Neural cell (in vitro differentiated cells): ENCODE results near the gene LAYN. TPM values are rescaled to one million over a fixed set of nuclear protein-coding genes. Genes with fewer than 3 reads are reported as not detected.

Experiments
- H2AFZ ChIP-seq: fragments of 200-600, 300-800 bp; sonication (generic), shearing (Covaris generic); 2 replicates; pipeline ENCODE4 v1.6.0; 2014; ENCODE audit warnings: low read depth, mild to moderate bottlenecking, antibody characterized with exemption, low read length, moderate library complexity
- H3F3A ChIP-seq: fragments of 200-600 bp; shearing (Covaris generic); 2 replicates; pipeline ENCODE4 v1.6.1; 2016; ENCODE audit warnings: mild to moderate bottlenecking, moderate library complexity, mixed read lengths, antibody characterized with exemption, low read length; ENCODE audit not compliant: insufficient read depth, poor library complexity, severe bottlenecking
- H3K27ac ChIP-seq: fragments of 200-600, 300-800 bp; sonication (generic), shearing (Covaris generic); 2 replicates; pipeline ENCODE4 v1.5.1; 2014; ENCODE audit warnings: mild to moderate bottlenecking, low read length, moderate library complexity
- H3K27me3 ChIP-seq: fragments of 300-800, 200-600 bp; sonication (generic), shearing (Covaris generic); 2 replicates; pipeline ENCODE4 v1.6.0; 2014; ENCODE audit warnings: mild to moderate bottlenecking, low read depth, low read length, moderate library complexity; ENCODE audit not compliant: insufficient read depth
- H3K36me3 ChIP-seq: fragments of 300-800, 200-600 bp; sonication (generic), shearing (Covaris generic); 2 replicates; pipeline ENCODE4 v1.5.1; 2014; ENCODE audit warnings: mild to moderate bottlenecking, antibody characterized with exemption, low read length, moderate library complexity; ENCODE audit not compliant: insufficient read depth
- H3K4me2 ChIP-seq: fragments of 300-800, 200-600 bp; sonication (generic), shearing (Covaris generic); 2 replicates; pipeline ENCODE4 v1.6.0; 2014; ENCODE audit warnings: mild to moderate bottlenecking, low read length
- H3K4me3 ChIP-seq: fragments of 300-800, 200-600 bp; sonication (generic), shearing (Covaris generic); 2 replicates; pipeline ENCODE4 v1.5.1; 2014; ENCODE audit warnings: mild to moderate bottlenecking, low read length, moderate library complexity
- H3K79me2 ChIP-seq: fragments of 200-600 bp; shearing (Covaris generic); replicated peaks from 2 replicates; pipeline ENCODE4 v1.6.0; 2014; ENCODE audit warnings: mild to moderate bottlenecking, low read length, moderate library complexity; ENCODE audit not compliant: insufficient read depth
- H3K9ac ChIP-seq: fragments of 300-800, 200-600 bp; sonication (generic), shearing (Covaris generic); 2 replicates; pipeline ENCODE4 v1.6.1; 2016; ENCODE audit warnings: mild to moderate bottlenecking, low read length, mixed read lengths
- H3K9me2 ChIP-seq: fragments of 200-600 bp; shearing (Covaris generic); 2 replicates; pipeline ENCODE4 v1.6.1; 2016; ENCODE audit warnings: mild to moderate bottlenecking, low read length, mixed read lengths; ENCODE audit not compliant: insufficient read depth
- H3K9me3 ChIP-seq: fragments of 200-600, 300-800 bp; sonication (generic), shearing (Covaris generic); 2 replicates; pipeline ENCODE4 v1.6.1; 2016; ENCODE audit warnings: mild to moderate bottlenecking, mixed run types, low read length, moderate library complexity, mixed read lengths
- H4K20me1 ChIP-seq: fragments of 200-600 bp; shearing (Covaris generic); 2 replicates; pipeline ENCODE4 v1.6.1; 2016; ENCODE audit warnings: mild to moderate bottlenecking, mixed run types; ENCODE audit not compliant: insufficient read depth
- EP300 ChIP-seq: fragments of 450-650 bp; conservative IDR thresholded peaks from 2 replicates; pipeline ENCODE4 v1.6.1; 2014; ENCODE audit warnings: antibody characterized with exemption, mild to moderate bottlenecking, moderate library complexity; ENCODE audit not compliant: poor library complexity, severe bottlenecking
- EZH2 ChIP-seq: fragments of 200-600, 300-800 bp; shearing (Covaris generic), sonication (generic); IDR thresholded peaks from 2 replicates; pipeline ENCODE4 v1.6.1; 2014; ENCODE audit warnings: antibody characterized with exemption, low read length, borderline replicate concordance, mild to moderate bottlenecking; ENCODE audit not compliant: insufficient read depth, poor library complexity, severe bottlenecking
- MXI1 ChIP-seq: fragments of 450-650 bp; conservative IDR thresholded peaks from 2 replicates; pipeline ENCODE4 v1.6.1; 2014; ENCODE audit warnings: antibody characterized with exemption, mild to moderate bottlenecking; ENCODE audit not compliant: poor library complexity, severe bottlenecking
- POLR2AphosphoS5 ChIP-seq: IDR thresholded peaks from 2 replicates; pipeline ENCODE4 v1.6.1; 2012
- RAD21 ChIP-seq: fragments of 450-650 bp; conservative IDR thresholded peaks from 2 replicates; pipeline ENCODE4 v1.6.1; 2014; ENCODE audit warnings: antibody characterized with exemption, mild to moderate bottlenecking, moderate library complexity
- SMC3 ChIP-seq: fragments of 450-650 bp; conservative IDR thresholded peaks from 2 replicates; pipeline ENCODE4 v1.6.1; 2014; ENCODE audit warnings: antibody characterized with exemption, mild to moderate bottlenecking, moderate library complexity; ENCODE audit not compliant: poor library complexity
- TAF1 ChIP-seq: IDR thresholded peaks from 2 replicates; pipeline ENCODE4 v1.6.1; 2012; ENCODE audit warnings: low read depth
- polyA plus RNA-seq: library from polyadenylated mRNA; depleted of rRNA; stranded (reverse); fragments of >200 nt; gene quantifications from 2 replicates; pipeline ENCODE4 v1.2.3, GENCODE V29; 2014
- TF ChIP-seq, protein P1 (sequence below): IDR thresholded peaks from 2 replicates; pipeline ENCODE4 v1.6.1; 2012; ENCODE audit warnings: borderline replicate concordance
- TF ChIP-seq, protein P2 (sequence below): fragments of 450-650 bp; IDR thresholded peaks from 2 replicates; pipeline ENCODE4 v1.5.1; 2014; ENCODE audit warnings: antibody characterized with exemption, mild to moderate bottlenecking, moderate library complexity; ENCODE audit not compliant: poor library complexity, severe bottlenecking

The LAYN gene
- polyA plus RNA-seq, 1 donor from 2014 or later, result not detected

GRCh38 chr11:111530091-111530490 lies 10.4 kb upstream of the LAYN start:
- H3K4me3 ChIP-seq, result no peak overlapping the region
- no peaks in the 10 kb centered on the region for H3K27me3 ChIP-seq
- no peak for TF ChIP-seq POLR2AphosphoS5
- no peak for TF ChIP-seq EP300
- TF ChIP-seq MXI1, result no peak
- TF ChIP-seq TAF1, result no peak
- no peak for TF ChIP-seq SMC3
- no peak for TF ChIP-seq EZH2
- TF ChIP-seq RAD21, result no peak
- TF ChIP-seq, protein P1, sequence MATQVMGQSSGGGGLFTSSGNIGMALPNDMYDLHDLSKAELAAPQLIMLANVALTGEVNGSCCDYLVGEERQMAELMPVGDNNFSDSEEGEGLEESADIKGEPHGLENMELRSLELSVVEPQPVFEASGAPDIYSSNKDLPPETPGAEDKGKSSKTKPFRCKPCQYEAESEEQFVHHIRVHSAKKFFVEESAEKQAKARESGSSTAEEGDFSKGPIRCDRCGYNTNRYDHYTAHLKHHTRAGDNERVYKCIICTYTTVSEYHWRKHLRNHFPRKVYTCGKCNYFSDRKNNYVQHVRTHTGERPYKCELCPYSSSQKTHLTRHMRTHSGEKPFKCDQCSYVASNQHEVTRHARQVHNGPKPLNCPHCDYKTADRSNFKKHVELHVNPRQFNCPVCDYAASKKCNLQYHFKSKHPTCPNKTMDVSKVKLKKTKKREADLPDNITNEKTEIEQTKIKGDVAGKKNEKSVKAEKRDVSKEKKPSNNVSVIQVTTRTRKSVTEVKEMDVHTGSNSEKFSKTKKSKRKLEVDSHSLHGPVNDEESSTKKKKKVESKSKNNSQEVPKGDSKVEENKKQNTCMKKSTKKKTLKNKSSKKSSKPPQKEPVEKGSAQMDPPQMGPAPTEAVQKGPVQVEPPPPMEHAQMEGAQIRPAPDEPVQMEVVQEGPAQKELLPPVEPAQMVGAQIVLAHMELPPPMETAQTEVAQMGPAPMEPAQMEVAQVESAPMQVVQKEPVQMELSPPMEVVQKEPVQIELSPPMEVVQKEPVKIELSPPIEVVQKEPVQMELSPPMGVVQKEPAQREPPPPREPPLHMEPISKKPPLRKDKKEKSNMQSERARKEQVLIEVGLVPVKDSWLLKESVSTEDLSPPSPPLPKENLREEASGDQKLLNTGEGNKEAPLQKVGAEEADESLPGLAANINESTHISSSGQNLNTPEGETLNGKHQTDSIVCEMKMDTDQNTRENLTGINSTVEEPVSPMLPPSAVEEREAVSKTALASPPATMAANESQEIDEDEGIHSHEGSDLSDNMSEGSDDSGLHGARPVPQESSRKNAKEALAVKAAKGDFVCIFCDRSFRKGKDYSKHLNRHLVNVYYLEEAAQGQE, result no peak
- TF ChIP-seq, protein P2, sequence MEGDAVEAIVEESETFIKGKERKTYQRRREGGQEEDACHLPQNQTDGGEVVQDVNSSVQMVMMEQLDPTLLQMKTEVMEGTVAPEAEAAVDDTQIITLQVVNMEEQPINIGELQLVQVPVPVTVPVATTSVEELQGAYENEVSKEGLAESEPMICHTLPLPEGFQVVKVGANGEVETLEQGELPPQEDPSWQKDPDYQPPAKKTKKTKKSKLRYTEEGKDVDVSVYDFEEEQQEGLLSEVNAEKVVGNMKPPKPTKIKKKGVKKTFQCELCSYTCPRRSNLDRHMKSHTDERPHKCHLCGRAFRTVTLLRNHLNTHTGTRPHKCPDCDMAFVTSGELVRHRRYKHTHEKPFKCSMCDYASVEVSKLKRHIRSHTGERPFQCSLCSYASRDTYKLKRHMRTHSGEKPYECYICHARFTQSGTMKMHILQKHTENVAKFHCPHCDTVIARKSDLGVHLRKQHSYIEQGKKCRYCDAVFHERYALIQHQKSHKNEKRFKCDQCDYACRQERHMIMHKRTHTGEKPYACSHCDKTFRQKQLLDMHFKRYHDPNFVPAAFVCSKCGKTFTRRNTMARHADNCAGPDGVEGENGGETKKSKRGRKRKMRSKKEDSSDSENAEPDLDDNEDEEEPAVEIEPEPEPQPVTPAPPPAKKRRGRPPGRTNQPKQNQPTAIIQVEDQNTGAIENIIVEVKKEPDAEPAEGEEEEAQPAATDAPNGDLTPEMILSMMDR, result no peak
- no peaks in the 10 kb centered on the region for H3K9me2 ChIP-seq
- H2AFZ ChIP-seq, result no peak overlapping the region
- H3F3A ChIP-seq, result no peaks in the 10 kb centered on the region
- no peaks in the 10 kb centered on the region for H3K79me2 ChIP-seq
- no peaks in the 10 kb centered on the region for H3K36me3 ChIP-seq
- no peak overlapping the region for H3K9ac ChIP-seq
- H4K20me1 ChIP-seq, result no peaks in the 10 kb centered on the region
- H3K9me3 ChIP-seq, result no peaks in the 10 kb centered on the region
- no peak overlapping the region for H3K27ac ChIP-seq
- H3K4me2 ChIP-seq, result no peak overlapping the region

GRCh38 chr11:111531136-111531535 lies 9.4 kb upstream of the LAYN start:
- H3K4me3 ChIP-seq, result no peak overlapping the region
- no peaks in the 10 kb centered on the region for H3K36me3 ChIP-seq
- no peak overlapping the region for H3K9ac ChIP-seq
- no peak overlapping the region for H3K4me2 ChIP-seq
- H3K27me3 ChIP-seq, result no peaks in the 10 kb centered on the region
- no peak overlapping the region for H3K27ac ChIP-seq
- no peak for TF ChIP-seq EP300
- TF ChIP-seq, protein P1, result no peak
- TF ChIP-seq POLR2AphosphoS5, result no peak
- TF ChIP-seq SMC3, result no peak
- no peak for TF ChIP-seq MXI1
- TF ChIP-seq RAD21, result no peak
- no peak for TF ChIP-seq EZH2
- TF ChIP-seq, protein P2, result no peak
- TF ChIP-seq TAF1, result no peak
- H2AFZ ChIP-seq, result no peak overlapping the region
- no peaks in the 10 kb centered on the region for H3F3A ChIP-seq
- no peaks in the 10 kb centered on the region for H4K20me1 ChIP-seq
- no peaks in the 10 kb centered on the region for H3K9me3 ChIP-seq
- no peaks in the 10 kb centered on the region for H3K79me2 ChIP-seq
- no peaks in the 10 kb centered on the region for H3K9me2 ChIP-seq
